ENCODE measurements around the gene GPC1. TPM values are rescaled to one million over a fixed set of nuclear protein-coding genes. Genes with fewer than 3 reads are reported as not detected.

The GPC1 gene
- total and polyA plus RNA-seq, 2 of the 13 experiments (the other 11 are each of a cell fraction or from before 2014, with no cell fraction given), result 4.0 to 5.5 TPM

GRCh38 chr2:240394549-240394948, 40.9 kb upstream of the GPC1 start:
- no peaks in the 10 kb centered on the region for H3K79me2 ChIP-seq (ENCODE audit: insufficient read depth, low read length)
- no peak overlapping the region for H3K27ac ChIP-seq (ENCODE audit: extremely low read length, insufficient read depth, low read length)
- H3K4me2 ChIP-seq (ENCODE audit: low read depth, low read length), result no peak overlapping the region
- in situ Hi-C loops (cut with HindIII; ENCODE audit: extremely low pct_ligation_motif_present, low pct_unique_long_range_greater_than_20kb) (no loop called here), intact Hi-C loops (cut with micrococcal nuclease; ENCODE audit: unreplicated experiment) (no loop called here)
- no TSS peak for BruUV-seq (replicated peaks)
- no peak overlapping the region for H3K4me3 ChIP-seq (replicated peaks in 1 of 3; ENCODE audit: insufficient read depth in 1 of 3, low read depth in 2 of 3, low read length in 3 of 3)
- H3K27me3 ChIP-seq (ENCODE audit: control insufficient read depth in 1 of 2, insufficient read depth in 2 of 2, low read length in 2 of 2), result peaks cover 28 to 93% of the 10 kb centered on the region in 2 experiments
- no peaks in the 10 kb centered on the region for H3K9me3 ChIP-seq (ENCODE audit: low read length)
- H4K20me1 ChIP-seq (ENCODE audit: insufficient read depth, low read length), result no peaks in the 10 kb centered on the region; the same call in 1 of the 2 replicates
- H3K4me1 ChIP-seq (ENCODE audit: insufficient read depth, low read length), result no peaks in the 10 kb centered on the region
- no peak overlapping the region for H3K9ac ChIP-seq (ENCODE audit: insufficient read depth, low read depth, low read length)
- ATAC-seq, result no peak
- no peaks in the 10 kb centered on the region for H3K36me3 ChIP-seq (replicated peaks in 1 of 2; ENCODE audit: control insufficient read depth in 1 of 2, insufficient read depth in 2 of 2, low read length in 2 of 2)
- WGBS (ENCODE audit: low lambda C conversion rate), result 44% methylated on average over 9 of the region's 9 CpGs
- FAIRE-seq, result no peak
- DNase-seq (ENCODE audit: low spot score), result no peak
- CTCF ChIA-PET (ENCODE audit: low intra/inter-chr PET ratio, low total read pairs), result no interaction called here
- POLR2A ChIA-PET, result no interaction called here
- no peak overlapping the region for H2AFZ ChIP-seq (ENCODE audit: low read length)
- TF ChIP-seq KDM6A (CRISPR knock-in tag; IDR thresholded peaks at IDR 0.05; ENCODE audit: low read depth) (no peak), CENPX (CRISPR knock-in tag; IDR thresholded peaks at IDR 0.05) (no peak), TMF1 (CRISPR knock-in tag; IDR thresholded peaks at IDR 0.05; ENCODE audit: low read depth) (no peak), RFX5 (IDR thresholded peaks at IDR 0.05; ENCODE audit: low read depth, low read length) (no peak), ZNF589 (CRISPR knock-in tag; conservative IDR thresholded peaks at IDR 0.05) (no peak), EED (CRISPR knock-in tag; IDR thresholded peaks at IDR 0.05) (no peak), ZNF431 (CRISPR knock-in tag; IDR thresholded peaks at IDR 0.05; ENCODE audit: borderline replicate concordance, low read depth) (no peak), ZNF546 (CRISPR knock-in tag; conservative IDR thresholded peaks at IDR 0.05) (no peak), TERF1 (CRISPR knock-in tag; IDR thresholded peaks at IDR 0.05) (no peak), PREB (CRISPR knock-in tag; IDR thresholded peaks at IDR 0.05) (no peak), ZNF160 (CRISPR knock-in tag; IDR thresholded peaks at IDR 0.05) (no peak), CBX2 (IDR thresholded peaks at IDR 0.05; ENCODE audit: low read depth, low read length) (no peak), CBX2 (CRISPR knock-in tag; IDR thresholded peaks at IDR 0.05; ENCODE audit: low read depth) (no peak), ZBTB14 (CRISPR knock-in tag; IDR thresholded peaks at IDR 0.05) (no peak)
- TF ChIP-seq, protein P1, sequence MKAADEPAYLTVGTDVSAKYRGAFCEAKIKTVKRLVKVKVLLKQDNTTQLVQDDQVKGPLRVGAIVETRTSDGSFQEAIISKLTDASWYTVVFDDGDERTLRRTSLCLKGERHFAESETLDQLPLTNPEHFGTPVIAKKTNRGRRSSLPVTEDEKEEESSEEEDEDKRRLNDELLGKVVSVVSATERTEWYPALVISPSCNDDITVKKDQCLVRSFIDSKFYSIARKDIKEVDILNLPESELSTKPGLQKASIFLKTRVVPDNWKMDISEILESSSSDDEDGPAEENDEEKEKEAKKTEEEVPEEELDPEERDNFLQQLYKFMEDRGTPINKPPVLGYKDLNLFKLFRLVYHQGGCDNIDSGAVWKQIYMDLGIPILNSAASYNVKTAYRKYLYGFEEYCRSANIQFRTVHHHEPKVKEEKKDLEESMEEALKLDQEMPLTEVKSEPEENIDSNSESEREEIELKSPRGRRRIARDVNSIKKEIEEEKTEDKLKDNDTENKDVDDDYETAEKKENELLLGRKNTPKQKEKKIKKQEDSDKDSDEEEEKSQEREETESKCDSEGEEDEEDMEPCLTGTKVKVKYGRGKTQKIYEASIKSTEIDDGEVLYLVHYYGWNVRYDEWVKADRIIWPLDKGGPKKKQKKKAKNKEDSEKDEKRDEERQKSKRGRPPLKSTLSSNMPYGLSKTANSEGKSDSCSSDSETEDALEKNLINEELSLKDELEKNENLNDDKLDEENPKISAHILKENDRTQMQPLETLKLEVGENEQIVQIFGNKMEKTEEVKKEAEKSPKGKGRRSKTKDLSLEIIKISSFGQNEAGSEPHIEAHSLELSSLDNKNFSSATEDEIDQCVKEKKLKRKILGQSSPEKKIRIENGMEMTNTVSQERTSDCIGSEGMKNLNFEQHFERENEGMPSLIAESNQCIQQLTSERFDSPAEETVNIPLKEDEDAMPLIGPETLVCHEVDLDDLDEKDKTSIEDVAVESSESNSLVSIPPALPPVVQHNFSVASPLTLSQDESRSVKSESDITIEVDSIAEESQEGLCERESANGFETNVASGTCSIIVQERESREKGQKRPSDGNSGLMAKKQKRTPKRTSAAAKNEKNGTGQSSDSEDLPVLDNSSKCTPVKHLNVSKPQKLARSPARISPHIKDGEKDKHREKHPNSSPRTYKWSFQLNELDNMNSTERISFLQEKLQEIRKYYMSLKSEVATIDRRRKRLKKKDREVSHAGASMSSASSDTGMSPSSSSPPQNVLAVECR (CRISPR knock-in tag; IDR thresholded peaks at IDR 0.05; ENCODE audit: borderline replicate concordance), result no peak
- TF ChIP-seq, protein P2, sequence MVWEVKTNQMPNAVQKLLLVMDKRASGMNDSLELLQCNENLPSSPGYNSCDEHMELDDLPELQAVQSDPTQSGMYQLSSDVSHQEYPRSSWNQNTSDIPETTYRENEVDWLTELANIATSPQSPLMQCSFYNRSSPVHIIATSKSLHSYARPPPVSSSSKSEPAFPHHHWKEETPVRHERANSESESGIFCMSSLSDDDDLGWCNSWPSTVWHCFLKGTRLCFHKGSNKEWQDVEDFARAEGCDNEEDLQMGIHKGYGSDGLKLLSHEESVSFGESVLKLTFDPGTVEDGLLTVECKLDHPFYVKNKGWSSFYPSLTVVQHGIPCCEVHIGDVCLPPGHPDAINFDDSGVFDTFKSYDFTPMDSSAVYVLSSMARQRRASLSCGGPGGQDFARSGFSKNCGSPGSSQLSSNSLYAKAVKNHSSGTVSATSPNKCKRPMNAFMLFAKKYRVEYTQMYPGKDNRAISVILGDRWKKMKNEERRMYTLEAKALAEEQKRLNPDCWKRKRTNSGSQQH (CRISPR knock-in tag; IDR thresholded peaks at IDR 0.05; ENCODE audit: low read depth), result no peak
